ENCODE data around the gene DMD. TPM values are rescaled to one million over a fixed set of nuclear protein-coding genes. Genes with fewer than 3 reads are reported as not detected.

The DMD gene
- total RNA-seq, 2 experiments from 2014 or later: 0.20 to 0.47 TPM

DNA sequence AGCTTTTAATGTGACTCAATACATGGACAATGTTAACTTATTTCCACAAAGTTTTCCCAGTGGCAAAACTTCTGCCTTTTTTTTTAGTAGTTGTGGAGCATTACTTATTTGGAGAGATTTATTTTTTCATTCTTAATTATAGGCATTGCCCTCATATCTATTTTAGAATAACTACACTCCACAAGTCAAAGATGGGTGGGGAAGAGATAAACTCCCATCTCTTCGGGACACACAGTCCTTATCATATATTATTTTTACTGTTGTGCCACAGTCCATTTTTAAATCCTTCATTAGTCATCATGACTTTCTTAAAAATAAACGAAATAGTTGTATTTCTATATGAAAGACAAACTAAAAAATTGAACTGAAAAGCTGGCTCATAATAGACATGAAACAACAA is 1.2 kb downstream of the DMD start:
- H3K27me3 Mint-ChIP-seq: no peaks in the 10 kb centered on the region
- H3K4me3 Mint-ChIP-seq: no peak overlapping the region
- no peak for DNase-seq
- no peak overlapping the region for H3K27ac Mint-ChIP-seq
- peaks cover 0 to 3% of the 10 kb centered on the region in 2 experiments for H3K9me3 ChIP-seq (ENCODE audit: control insufficient read depth in 1 of 2, insufficient read depth in 1 of 2, low read length in 2 of 2)
- POLR2A ChIA-PET: no interaction called here
- H3K9me3 Mint-ChIP-seq: peaks cover 2% of the 10 kb centered on the region
- no peaks in the 10 kb centered on the region for H3K4me1 ChIP-seq (ENCODE audit: insufficient read depth, low read length)
- no peak overlapping the region for H3K27ac ChIP-seq (ENCODE audit: low read depth in 1 of 2, low read length in 2 of 2)
- CTCF ChIA-PET: no interaction called here
- H3K27me3 ChIP-seq (ENCODE audit: control insufficient read depth in 1 of 2, insufficient read depth in 2 of 2, low read length in 2 of 2): no peaks in the 10 kb centered on the region
- intact Hi-C loops (cut with DNase I, micrococcal nuclease): no loop called here
- no peaks in the 10 kb centered on the region for H3K36me3 Mint-ChIP-seq (ENCODE audit: low read depth)
- no peaks in the 10 kb centered on the region for H3K4me1 Mint-ChIP-seq (ENCODE audit: low read depth)
- H3K4me3 ChIP-seq (ENCODE audit: low read length): no peak overlapping the region
- H3K36me3 ChIP-seq (ENCODE audit: insufficient read depth, low read length): no peaks in the 10 kb centered on the region
- TF ChIP-seq, protein P1, sequence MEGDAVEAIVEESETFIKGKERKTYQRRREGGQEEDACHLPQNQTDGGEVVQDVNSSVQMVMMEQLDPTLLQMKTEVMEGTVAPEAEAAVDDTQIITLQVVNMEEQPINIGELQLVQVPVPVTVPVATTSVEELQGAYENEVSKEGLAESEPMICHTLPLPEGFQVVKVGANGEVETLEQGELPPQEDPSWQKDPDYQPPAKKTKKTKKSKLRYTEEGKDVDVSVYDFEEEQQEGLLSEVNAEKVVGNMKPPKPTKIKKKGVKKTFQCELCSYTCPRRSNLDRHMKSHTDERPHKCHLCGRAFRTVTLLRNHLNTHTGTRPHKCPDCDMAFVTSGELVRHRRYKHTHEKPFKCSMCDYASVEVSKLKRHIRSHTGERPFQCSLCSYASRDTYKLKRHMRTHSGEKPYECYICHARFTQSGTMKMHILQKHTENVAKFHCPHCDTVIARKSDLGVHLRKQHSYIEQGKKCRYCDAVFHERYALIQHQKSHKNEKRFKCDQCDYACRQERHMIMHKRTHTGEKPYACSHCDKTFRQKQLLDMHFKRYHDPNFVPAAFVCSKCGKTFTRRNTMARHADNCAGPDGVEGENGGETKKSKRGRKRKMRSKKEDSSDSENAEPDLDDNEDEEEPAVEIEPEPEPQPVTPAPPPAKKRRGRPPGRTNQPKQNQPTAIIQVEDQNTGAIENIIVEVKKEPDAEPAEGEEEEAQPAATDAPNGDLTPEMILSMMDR (IDR thresholded peaks at IDR 0.05): no peak
- no peak for ATAC-seq (ENCODE audit: poor library complexity)

DNA sequence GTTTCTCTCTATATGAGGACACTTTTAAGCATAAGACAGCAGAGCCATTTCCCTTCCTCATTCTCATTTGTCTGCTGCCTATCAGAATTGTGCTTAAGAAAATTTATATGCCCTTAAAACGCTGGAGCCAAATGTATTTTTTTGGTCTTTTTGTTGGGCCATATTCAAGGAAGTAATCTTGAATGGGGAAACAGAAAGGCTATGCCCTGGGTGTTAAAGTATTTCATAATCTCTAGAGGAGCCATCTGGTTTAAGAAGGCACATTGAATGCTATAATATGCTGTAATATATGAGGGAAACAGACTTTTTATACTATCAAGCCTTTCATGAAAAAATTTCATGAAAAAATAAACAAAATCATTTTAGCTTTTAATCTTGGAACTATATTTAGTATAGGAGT is 4.3 kb downstream of the DMD start:
- Histone ChIP-seq H3K4me3 (ENCODE audit: low read length) (no peak overlapping the region), H3K27me3 (ENCODE audit: control insufficient read depth in 1 of 2, insufficient read depth in 2 of 2, low read length in 2 of 2) (no peaks in the 10 kb centered on the region), H3K9me3 (ENCODE audit: control insufficient read depth in 1 of 2, insufficient read depth in 1 of 2, low read length in 2 of 2) (no peaks in the 10 kb centered on the region), H3K27ac (ENCODE audit: low read depth in 1 of 2, low read length in 2 of 2) (no peak overlapping the region), H3K36me3 (ENCODE audit: insufficient read depth, low read length) (no peaks in the 10 kb centered on the region), H3K4me1 (ENCODE audit: insufficient read depth, low read length) (no peaks in the 10 kb centered on the region)
- Mint-ChIP-seq H3K4me3 (no peak overlapping the region), H3K27me3 (no peaks in the 10 kb centered on the region), H3K4me1 (ENCODE audit: low read depth) (no peaks in the 10 kb centered on the region), H3K36me3 (ENCODE audit: low read depth) (no peaks in the 10 kb centered on the region), H3K27ac (no peak overlapping the region), H3K9me3 (peaks cover 6% of the 10 kb centered on the region)
- ATAC-seq (ENCODE audit: poor library complexity) (no peak), DNase-seq (no peak)
- CTCF ChIA-PET: no interaction called here
- intact Hi-C loops (cut with DNase I, micrococcal nuclease): no loop called here
- POLR2A ChIA-PET: no interaction called here
- TF ChIP-seq, protein P1 (IDR thresholded peaks at IDR 0.05): no peak

DNA sequence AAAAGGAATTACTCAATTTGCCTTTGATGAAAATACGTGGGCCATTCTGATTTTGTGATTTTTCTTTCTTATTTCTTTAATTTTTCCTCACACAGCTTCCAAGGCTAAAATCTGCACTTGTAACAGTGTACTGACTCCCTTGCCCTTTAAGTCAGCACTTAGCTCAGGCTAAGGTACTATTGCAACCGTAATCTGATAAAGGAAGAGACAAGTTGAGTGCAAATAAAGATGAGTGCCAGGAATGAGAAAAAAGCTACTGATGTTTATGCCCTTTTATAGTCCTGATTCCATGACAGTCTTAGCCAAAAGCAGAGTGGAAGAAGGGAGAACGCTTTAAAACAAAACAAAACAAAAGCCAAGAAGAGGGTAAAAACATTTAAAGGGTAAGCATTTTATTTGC is 6.0 kb downstream of the DMD start:
- ATAC-seq (ENCODE audit: poor library complexity): no peak

More for the DNA sequence above, 6.0 kb downstream of the DMD start:
- H3K36me3 Mint-ChIP-seq (ENCODE audit: low read depth): no peaks in the 10 kb centered on the region
- ChIA-PET CTCF (no interaction called here), POLR2A (no interaction called here)
- no peak for DNase-seq
- H3K9me3 Mint-ChIP-seq: peaks cover 5% of the 10 kb centered on the region
- Histone ChIP-seq H3K9me3 (ENCODE audit: control insufficient read depth in 1 of 2, insufficient read depth in 1 of 2, low read length in 2 of 2) (no peaks in the 10 kb centered on the region), H3K27me3 (ENCODE audit: control insufficient read depth in 1 of 2, insufficient read depth in 2 of 2, low read length in 2 of 2) (no peaks in the 10 kb centered on the region), H3K4me3 (ENCODE audit: low read length) (no peak overlapping the region), H3K27ac (ENCODE audit: low read depth in 1 of 2, low read length in 2 of 2) (no peak overlapping the region), H3K4me1 (ENCODE audit: insufficient read depth, low read length) (no peaks in the 10 kb centered on the region), H3K36me3 (ENCODE audit: insufficient read depth, low read length) (no peaks in the 10 kb centered on the region)
- TF ChIP-seq, protein P1 (IDR thresholded peaks at IDR 0.05): no peak
- H3K27ac Mint-ChIP-seq: no peak overlapping the region
- no peaks in the 10 kb centered on the region for H3K27me3 Mint-ChIP-seq
- intact Hi-C loops (cut with DNase I, micrococcal nuclease): no loop called here
- H3K4me3 Mint-ChIP-seq: no peak overlapping the region
- H3K4me1 Mint-ChIP-seq (ENCODE audit: low read depth): no peaks in the 10 kb centered on the region

Data from CD4-positive, alpha-beta T cell (primary cell).